Measurements from ENCODE around the gene C1orf21.

DNA sequence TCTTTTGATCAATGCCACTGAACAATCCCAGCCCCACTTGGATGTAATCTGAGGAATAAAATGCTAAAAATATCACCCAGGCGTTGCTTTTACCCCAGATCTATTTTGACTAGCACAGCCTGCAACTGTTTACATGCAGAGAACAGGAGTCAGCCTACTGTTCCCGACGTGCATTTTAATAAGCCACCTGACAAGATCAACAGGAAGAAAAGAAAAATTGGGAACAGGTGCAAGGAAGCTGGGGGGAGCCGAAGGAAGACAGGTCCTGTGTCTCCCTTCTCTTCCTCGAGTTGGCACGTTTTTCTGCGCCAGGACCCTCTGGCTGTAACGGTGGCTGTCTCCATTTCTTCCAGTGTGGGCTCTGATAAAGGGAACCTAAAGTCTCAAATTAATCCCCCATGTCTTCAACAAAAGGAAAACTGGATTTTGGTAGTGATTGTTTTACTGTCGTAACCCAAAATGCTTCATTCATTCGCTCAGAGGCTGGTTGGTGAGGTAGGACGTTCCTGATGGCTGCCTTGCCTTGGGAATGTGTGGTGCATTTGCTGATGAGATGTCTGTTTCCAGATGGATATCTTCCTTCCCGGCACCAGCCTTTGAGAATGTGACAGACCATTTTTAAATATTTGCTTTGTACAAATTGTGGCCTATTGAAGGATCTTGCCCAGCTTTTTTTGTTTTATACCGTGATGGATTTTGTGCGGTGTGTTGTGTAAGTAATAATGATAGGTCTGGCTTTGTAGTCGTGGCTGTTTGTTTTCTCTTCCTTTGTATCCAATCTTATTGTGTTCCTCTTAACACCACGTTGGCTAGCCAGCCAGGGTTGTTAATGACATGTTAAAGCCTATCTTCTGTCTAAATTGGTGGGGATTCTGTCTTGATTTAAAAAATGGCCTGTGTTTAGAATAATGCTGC, 117.5 kb downstream of the C1orf21 start:
- TF ChIP-seq, protein P1, sequence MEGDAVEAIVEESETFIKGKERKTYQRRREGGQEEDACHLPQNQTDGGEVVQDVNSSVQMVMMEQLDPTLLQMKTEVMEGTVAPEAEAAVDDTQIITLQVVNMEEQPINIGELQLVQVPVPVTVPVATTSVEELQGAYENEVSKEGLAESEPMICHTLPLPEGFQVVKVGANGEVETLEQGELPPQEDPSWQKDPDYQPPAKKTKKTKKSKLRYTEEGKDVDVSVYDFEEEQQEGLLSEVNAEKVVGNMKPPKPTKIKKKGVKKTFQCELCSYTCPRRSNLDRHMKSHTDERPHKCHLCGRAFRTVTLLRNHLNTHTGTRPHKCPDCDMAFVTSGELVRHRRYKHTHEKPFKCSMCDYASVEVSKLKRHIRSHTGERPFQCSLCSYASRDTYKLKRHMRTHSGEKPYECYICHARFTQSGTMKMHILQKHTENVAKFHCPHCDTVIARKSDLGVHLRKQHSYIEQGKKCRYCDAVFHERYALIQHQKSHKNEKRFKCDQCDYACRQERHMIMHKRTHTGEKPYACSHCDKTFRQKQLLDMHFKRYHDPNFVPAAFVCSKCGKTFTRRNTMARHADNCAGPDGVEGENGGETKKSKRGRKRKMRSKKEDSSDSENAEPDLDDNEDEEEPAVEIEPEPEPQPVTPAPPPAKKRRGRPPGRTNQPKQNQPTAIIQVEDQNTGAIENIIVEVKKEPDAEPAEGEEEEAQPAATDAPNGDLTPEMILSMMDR (IDR thresholded peaks at IDR 0.05) = no peak
- TF ChIP-seq POLR2A (IDR thresholded peaks at IDR 0.05) = no peak

Measured in Peyer's patch (tissue), 4 donors.